Natural killer cell (primary cell): Measurements from ENCODE around the gene CEMIP. TPM values are rescaled to one million over a fixed set of nuclear protein-coding genes. Genes with fewer than 3 reads are reported as not detected.

Source experiments
- ATAC-seq, 3 donors: fragments of 150-1000 bp in 2 of 3; fragments of 200-7000 bp in 1 of 3; cut with Tn5 transposase; 1 replicate in 1 of 3; 2 replicates in 2 of 3; pipeline ENCODE4 v1.10.0; 2021; ENCODE audit warnings: mild to moderate bottlenecking in 2 of 3, moderate library complexity in 2 of 3
- DNase-seq, 2 donors: peaks; one replicate each; pipeline versions ENCODE4 v3.0.0 to v3.0.0-alpha.2; 2013 to 2021; ENCODE audit warnings: mixed read lengths in 1 of 2
- H3K27ac ChIP-seq: one replicate; pipeline ENCODE4 v1.5.1; 2013; ENCODE audit warnings: mild to moderate bottlenecking, low read length
- H3K27me3 ChIP-seq: one replicate; pipeline ENCODE4 v1.6.1; 2013; ENCODE audit warnings: low read length; ENCODE audit not compliant: control insufficient read depth, insufficient read depth
- H3K36me3 ChIP-seq: one replicate; pipeline ENCODE4 v1.6.1; 2013; ENCODE audit warnings: low read length; ENCODE audit not compliant: control insufficient read depth, insufficient read depth
- H3K4me1 ChIP-seq: one replicate; pipeline ENCODE4 v1.6.1; 2013; ENCODE audit warnings: low read length; ENCODE audit not compliant: control insufficient read depth, insufficient read depth
- H3K4me3 ChIP-seq: one replicate; pipeline ENCODE4 v1.5.1; 2013; ENCODE audit warnings: low read length
- H3K9me3 ChIP-seq: one replicate; pipeline ENCODE4 v1.6.1; 2013; ENCODE audit warnings: low read length; ENCODE audit not compliant: control insufficient read depth, insufficient read depth
- H3K27ac Mint-ChIP-seq, 2 donors: one replicate each; pipeline ENCODE4 v1.8.0; 2022; ENCODE audit warnings: mild to moderate bottlenecking in 2 of 2, mixed read lengths in 2 of 2, moderate library complexity in 1 of 2
- H3K27me3 Mint-ChIP-seq, 2 donors: one replicate each; pipeline ENCODE4 v1.8.0; 2022; ENCODE audit warnings: low read depth in 2 of 2, mixed read lengths in 2 of 2
- H3K36me3 Mint-ChIP-seq: one replicate; pipeline ENCODE4 v1.8.0; 2022; ENCODE audit warnings: mixed read lengths
- H3K4me1 Mint-ChIP-seq, 2 donors: one replicate each; pipeline ENCODE4 v1.8.0; 2022; ENCODE audit warnings: mixed read lengths in 2 of 2
- H3K4me3 Mint-ChIP-seq: one replicate; pipeline ENCODE4 v1.8.0; 2022; ENCODE audit warnings: mild to moderate bottlenecking, moderate library complexity, mixed read lengths
- H3K9me3 Mint-ChIP-seq, 2 donors: one replicate each; pipeline ENCODE4 v1.8.0; 2022; ENCODE audit warnings: mixed read lengths in 2 of 2
- WGBS: methylation state at CpG from one replicate; pipeline ENCODE4 v1.1.7; 2013; ENCODE audit warnings: missing lambda C conversion rate; ENCODE audit not compliant: insufficient coverage; 5-methylcytosine and 5-hydroxymethylcytosine counted together
- intact Hi-C: fragments of 100-400 bp; cut with micrococcal nuclease; formaldehyde crosslinking; loops from one replicate; pipeline ENCODE4 v1.14.2; 2022
- total RNA-seq, 4 donors: library from RNA; stranded (reverse); fragments of 120-200 nt in 1 of 4; gene quantifications; one replicate each; pipeline versions ENCODE4 v1.2.3 to v1.2.4, GENCODE V29; 2013 to 2022
- TF ChIP-seq, protein P1 (sequence below): fragments of 200-600 bp; IDR thresholded peaks from one replicate; pipeline ENCODE4 v1.8.0; 2022; ENCODE audit warnings: antibody characterized with exemption

The CEMIP gene
- total RNA-seq, 3 donors from 2014 or later (not counting 1 experiment from before 2014, with no cell fraction given) = 0.07 to 0.82 TPM; not detected in 1

- ATAC-seq = no peak
- no peak for DNase-seq
- TF ChIP-seq, protein P1, sequence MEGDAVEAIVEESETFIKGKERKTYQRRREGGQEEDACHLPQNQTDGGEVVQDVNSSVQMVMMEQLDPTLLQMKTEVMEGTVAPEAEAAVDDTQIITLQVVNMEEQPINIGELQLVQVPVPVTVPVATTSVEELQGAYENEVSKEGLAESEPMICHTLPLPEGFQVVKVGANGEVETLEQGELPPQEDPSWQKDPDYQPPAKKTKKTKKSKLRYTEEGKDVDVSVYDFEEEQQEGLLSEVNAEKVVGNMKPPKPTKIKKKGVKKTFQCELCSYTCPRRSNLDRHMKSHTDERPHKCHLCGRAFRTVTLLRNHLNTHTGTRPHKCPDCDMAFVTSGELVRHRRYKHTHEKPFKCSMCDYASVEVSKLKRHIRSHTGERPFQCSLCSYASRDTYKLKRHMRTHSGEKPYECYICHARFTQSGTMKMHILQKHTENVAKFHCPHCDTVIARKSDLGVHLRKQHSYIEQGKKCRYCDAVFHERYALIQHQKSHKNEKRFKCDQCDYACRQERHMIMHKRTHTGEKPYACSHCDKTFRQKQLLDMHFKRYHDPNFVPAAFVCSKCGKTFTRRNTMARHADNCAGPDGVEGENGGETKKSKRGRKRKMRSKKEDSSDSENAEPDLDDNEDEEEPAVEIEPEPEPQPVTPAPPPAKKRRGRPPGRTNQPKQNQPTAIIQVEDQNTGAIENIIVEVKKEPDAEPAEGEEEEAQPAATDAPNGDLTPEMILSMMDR = no peak
- H3K9me3 Mint-ChIP-seq = no peaks in the 10 kb centered on the region
- H3K36me3 ChIP-seq = no peaks in the 10 kb centered on the region
- H3K4me3 ChIP-seq = no peak overlapping the region
- 90% methylated on average over 4 of the region's 5 CpGs for WGBS
- H3K36me3 Mint-ChIP-seq = no peaks in the 10 kb centered on the region
- no peaks in the 10 kb centered on the region for H3K4me1 ChIP-seq
- H3K27ac ChIP-seq = no peak overlapping the region
- H3K9me3 ChIP-seq = no peaks in the 10 kb centered on the region
- peaks cover 10 to 52% of the 10 kb centered on the region in 2 donors for H3K27me3 Mint-ChIP-seq
- no peak overlapping the region for H3K4me3 Mint-ChIP-seq
- no peak overlapping the region for H3K27ac Mint-ChIP-seq
- intact Hi-C loops = no loop called here
- H3K27me3 ChIP-seq = no peaks in the 10 kb centered on the region
- no peaks in the 10 kb centered on the region for H3K4me1 Mint-ChIP-seq
Measured at GRCh38 chr15:80796407-80796806, 17.2 kb downstream of the CEMIP start.

DNA sequence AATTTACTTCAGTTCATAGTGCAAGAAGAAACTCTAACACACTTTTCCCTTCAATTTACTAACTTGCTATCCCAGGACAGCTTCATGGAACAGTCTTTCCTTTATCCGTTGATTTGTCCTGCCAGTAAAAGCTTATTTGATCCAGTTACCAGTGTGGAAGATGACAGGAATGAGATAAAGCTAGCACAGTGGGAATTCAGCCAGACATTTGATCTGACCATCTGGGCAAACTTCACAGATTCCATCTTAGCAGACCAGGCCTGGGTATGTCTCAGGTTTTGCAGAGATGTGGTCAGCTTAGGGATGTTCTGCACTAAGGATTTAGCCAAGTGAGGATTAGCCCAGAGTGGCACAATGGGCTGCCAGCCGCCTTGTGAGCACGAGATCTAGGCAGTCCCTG lies 19.7 kb downstream of the CEMIP start:
- ATAC-seq = no peak
- H3K4me3 ChIP-seq = no peak overlapping the region
- Mint-ChIP-seq H3K27ac (no peak overlapping the region), H3K36me3 (no peaks in the 10 kb centered on the region), H3K4me3 (no peak overlapping the region), H3K9me3 (no peaks in the 10 kb centered on the region), H3K4me1 (no peaks in the 10 kb centered on the region), H3K27me3 (peaks cover 8 to 27% of the 10 kb centered on the region in 2 donors)
- intact Hi-C loops = no loop called here
- no peaks in the 10 kb centered on the region for H3K9me3 ChIP-seq
- no peak for DNase-seq
- TF ChIP-seq, protein P1 = no peak
- H3K4me1 ChIP-seq = no peaks in the 10 kb centered on the region
- no peaks in the 10 kb centered on the region for H3K27me3 ChIP-seq
- no peak overlapping the region for H3K27ac ChIP-seq
- WGBS = 90% methylated on average over 3 of the region's 3 CpGs
- H3K36me3 ChIP-seq = no peaks in the 10 kb centered on the region

- ATAC-seq (no peak), DNase-seq (no peak)
- H3K4me3 Mint-ChIP-seq = no peak overlapping the region
- WGBS = 85% methylated on average over 5 of the region's 5 CpGs
- no peaks in the 10 kb centered on the region for H3K4me1 Mint-ChIP-seq
- H3K9me3 Mint-ChIP-seq = no peaks in the 10 kb centered on the region
- Histone ChIP-seq H3K27me3 (no peaks in the 10 kb centered on the region), H3K4me3 (no peak overlapping the region), H3K9me3 (no peaks in the 10 kb centered on the region), H3K4me1 (no peaks in the 10 kb centered on the region), H3K36me3 (no peaks in the 10 kb centered on the region), H3K27ac (no peak overlapping the region)
- peaks cover 5 to 16% of the 10 kb centered on the region in 2 donors for H3K27me3 Mint-ChIP-seq
- TF ChIP-seq, protein P1 = no peak
- H3K36me3 Mint-ChIP-seq = no peaks in the 10 kb centered on the region
- H3K27ac Mint-ChIP-seq = no peak overlapping the region
- intact Hi-C loops = no loop called here
Measured at GRCh38 chr15:80800067-80800466, 20.9 kb downstream of the CEMIP start.

DNA sequence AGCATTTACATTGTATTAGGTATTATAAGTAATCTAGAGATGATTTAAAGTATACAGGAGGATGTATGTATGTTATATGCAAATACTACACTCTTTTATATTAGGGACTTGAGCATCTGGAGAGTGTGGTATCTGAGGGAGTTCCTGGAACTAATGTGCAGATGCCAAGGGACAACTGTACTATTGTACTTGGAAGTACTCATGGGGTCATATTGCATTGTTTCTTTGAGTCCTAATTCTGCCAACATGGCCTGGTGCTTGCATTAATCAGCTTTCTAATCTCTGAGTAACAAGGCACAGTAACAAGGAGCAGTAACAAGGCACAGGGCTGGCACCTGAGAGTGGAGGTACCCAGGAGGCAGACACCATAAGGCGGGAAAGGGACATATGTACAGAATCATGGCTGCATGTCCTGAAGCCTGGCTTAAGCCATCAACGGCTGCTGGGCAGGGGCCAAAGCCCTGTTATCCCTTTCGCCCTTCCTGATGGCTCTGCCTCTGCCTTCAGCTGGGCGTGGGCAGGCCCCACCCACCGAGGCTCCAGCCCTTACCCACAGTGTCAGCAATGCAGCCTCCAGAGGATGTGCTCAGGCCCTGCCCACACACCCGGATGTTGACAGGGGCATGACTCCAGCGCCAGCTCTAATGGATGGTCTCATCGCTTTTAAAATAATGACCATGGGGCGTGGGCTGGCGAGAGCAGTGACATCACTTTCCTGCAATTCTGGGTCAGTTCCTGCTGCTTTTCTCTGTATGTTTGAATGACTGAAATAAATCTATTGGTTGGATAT lies 22.9 kb downstream of the CEMIP start:
- Mint-ChIP-seq H3K36me3 (no peaks in the 10 kb centered on the region), H3K27ac (no peak overlapping the region), H3K9me3 (no peaks in the 10 kb centered on the region), H3K4me1 (no peaks in the 10 kb centered on the region), H3K27me3 (peaks cover 1 to 4% of the 10 kb centered on the region in 2 donors), H3K4me3 (no peak overlapping the region)
- ATAC-seq = no peak
- Histone ChIP-seq H3K27ac (no peak overlapping the region), H3K27me3 (no peaks in the 10 kb centered on the region), H3K4me1 (no peaks in the 10 kb centered on the region), H3K36me3 (no peaks in the 10 kb centered on the region), H3K4me3 (no peak overlapping the region), H3K9me3 (no peaks in the 10 kb centered on the region)
- TF ChIP-seq, protein P1 = no peak
- intact Hi-C loops = no loop called here
- no peak for DNase-seq
- WGBS = 88% methylated on average over 10 of the region's 10 CpGs
